ENCODE measurements around the gene MCM7.

- TF ChIP-seq, protein P1, sequence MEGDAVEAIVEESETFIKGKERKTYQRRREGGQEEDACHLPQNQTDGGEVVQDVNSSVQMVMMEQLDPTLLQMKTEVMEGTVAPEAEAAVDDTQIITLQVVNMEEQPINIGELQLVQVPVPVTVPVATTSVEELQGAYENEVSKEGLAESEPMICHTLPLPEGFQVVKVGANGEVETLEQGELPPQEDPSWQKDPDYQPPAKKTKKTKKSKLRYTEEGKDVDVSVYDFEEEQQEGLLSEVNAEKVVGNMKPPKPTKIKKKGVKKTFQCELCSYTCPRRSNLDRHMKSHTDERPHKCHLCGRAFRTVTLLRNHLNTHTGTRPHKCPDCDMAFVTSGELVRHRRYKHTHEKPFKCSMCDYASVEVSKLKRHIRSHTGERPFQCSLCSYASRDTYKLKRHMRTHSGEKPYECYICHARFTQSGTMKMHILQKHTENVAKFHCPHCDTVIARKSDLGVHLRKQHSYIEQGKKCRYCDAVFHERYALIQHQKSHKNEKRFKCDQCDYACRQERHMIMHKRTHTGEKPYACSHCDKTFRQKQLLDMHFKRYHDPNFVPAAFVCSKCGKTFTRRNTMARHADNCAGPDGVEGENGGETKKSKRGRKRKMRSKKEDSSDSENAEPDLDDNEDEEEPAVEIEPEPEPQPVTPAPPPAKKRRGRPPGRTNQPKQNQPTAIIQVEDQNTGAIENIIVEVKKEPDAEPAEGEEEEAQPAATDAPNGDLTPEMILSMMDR (conservative IDR thresholded peaks at IDR 0.05) = no peak
- no peak for TF ChIP-seq ZFX (IDR thresholded peaks at IDR 0.05)
Observed at GRCh38 chr7:100048680-100049079, 52.5 kb downstream of the MCM7 start.

All from C4-2B (cell line).